PFSK-1 (cell line): Measurements from ENCODE around the gene ZNF525. TPM values are rescaled to one million over a fixed set of nuclear protein-coding genes. Genes with fewer than 3 reads are reported as not detected.

Source experiments
- FOXP2 ChIP-seq: optimal IDR thresholded peaks from 2 replicates; pipeline ENCODE3; 2011; ENCODE audit warnings: borderline replicate concordance, control low read depth, inconsistent platforms; ENCODE audit not compliant: insufficient read depth; ENCODE audit errors: extremely low read length, extremely low read depth
- POLR2AphosphoS5 ChIP-seq: IDR thresholded peaks from 2 replicates; pipeline ENCODE4 v1.6.1; 2012; ENCODE audit warnings: low read depth, mild to moderate bottlenecking, control low read depth, low read length, moderate library complexity
- SIN3A ChIP-seq: IDR thresholded peaks from 2 replicates; pipeline ENCODE4 v1.6.1; 2012; ENCODE audit warnings: mild to moderate bottlenecking, low read length, moderate library complexity, borderline replicate concordance; ENCODE audit not compliant: insufficient read depth
- TAF1 ChIP-seq: IDR thresholded peaks from 2 replicates; pipeline ENCODE4 v1.6.1; 2012; ENCODE audit warnings: low read length, control low read depth, borderline replicate concordance; ENCODE audit not compliant: insufficient read depth
- polyA plus RNA-seq: library from polyadenylated mRNA; unstranded; fragments of >200 nt; gene quantifications from one replicate; pipeline ENCODE4 v1.2.1, GENCODE V29; 2012; ENCODE audit warnings: low read depth, missing spikeins; ENCODE audit not compliant: insufficient read length
- TF ChIP-seq, protein P1 (sequence below), 2 experiments: IDR thresholded peaks; 2 replicates each; pipeline versions ENCODE4 v1.6.1 to v1.8.0; 2011 to 2012; ENCODE audit warnings: low read depth in 2 of 2, low read length in 2 of 2, control low read depth in 1 of 2, inconsistent platforms in 1 of 2, mild to moderate bottlenecking in 1 of 2, moderate library complexity in 1 of 2; ENCODE audit not compliant: insufficient read depth in 1 of 2

The ZNF525 gene
- 0.38 TPM for polyA plus RNA-seq

DNA sequence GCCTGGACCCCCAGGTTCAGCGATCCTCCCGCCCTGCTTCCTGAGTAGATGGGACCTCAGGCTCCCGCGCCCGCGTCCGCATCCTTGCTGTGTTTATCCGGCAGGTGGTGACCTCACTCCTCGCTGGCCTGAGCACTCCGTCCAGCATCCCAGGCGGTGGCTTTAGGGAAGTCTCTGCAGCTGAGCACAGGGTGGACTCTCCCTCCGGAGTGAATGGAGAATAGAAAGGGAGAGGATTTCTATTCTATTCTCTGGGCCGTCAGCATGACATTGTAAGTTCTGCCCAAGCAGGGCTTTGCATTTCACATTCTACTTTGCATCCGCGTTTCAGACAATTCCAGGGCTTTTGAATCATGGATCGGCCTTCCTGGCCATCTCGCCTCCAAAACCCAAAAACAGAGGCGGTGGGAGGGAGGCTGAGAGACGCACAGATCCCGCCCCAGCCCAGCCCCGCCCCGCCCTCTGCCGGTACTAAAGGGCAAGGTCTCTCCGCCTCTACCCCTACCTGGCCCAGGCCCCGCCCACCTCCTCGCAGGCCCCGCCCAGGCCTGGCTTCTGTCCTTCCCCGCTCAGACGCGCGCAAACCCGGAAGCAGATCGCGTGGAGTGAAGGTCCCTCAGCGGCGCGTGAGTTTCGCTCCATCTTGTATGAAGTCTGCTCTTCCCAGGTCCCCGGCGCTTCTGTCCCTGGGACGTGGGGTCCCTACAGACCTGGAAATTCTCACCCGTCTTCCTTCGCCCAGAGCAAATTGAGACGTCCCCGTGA lies at the start of gene ZNF525:
Gene ZNF525, plus strand, starts transcription at position 572 of the 765 bp plus-strand sequence. CDS start 6,577 bp downstream, outside the sequence.
- TF ChIP-seq, protein P1, sequence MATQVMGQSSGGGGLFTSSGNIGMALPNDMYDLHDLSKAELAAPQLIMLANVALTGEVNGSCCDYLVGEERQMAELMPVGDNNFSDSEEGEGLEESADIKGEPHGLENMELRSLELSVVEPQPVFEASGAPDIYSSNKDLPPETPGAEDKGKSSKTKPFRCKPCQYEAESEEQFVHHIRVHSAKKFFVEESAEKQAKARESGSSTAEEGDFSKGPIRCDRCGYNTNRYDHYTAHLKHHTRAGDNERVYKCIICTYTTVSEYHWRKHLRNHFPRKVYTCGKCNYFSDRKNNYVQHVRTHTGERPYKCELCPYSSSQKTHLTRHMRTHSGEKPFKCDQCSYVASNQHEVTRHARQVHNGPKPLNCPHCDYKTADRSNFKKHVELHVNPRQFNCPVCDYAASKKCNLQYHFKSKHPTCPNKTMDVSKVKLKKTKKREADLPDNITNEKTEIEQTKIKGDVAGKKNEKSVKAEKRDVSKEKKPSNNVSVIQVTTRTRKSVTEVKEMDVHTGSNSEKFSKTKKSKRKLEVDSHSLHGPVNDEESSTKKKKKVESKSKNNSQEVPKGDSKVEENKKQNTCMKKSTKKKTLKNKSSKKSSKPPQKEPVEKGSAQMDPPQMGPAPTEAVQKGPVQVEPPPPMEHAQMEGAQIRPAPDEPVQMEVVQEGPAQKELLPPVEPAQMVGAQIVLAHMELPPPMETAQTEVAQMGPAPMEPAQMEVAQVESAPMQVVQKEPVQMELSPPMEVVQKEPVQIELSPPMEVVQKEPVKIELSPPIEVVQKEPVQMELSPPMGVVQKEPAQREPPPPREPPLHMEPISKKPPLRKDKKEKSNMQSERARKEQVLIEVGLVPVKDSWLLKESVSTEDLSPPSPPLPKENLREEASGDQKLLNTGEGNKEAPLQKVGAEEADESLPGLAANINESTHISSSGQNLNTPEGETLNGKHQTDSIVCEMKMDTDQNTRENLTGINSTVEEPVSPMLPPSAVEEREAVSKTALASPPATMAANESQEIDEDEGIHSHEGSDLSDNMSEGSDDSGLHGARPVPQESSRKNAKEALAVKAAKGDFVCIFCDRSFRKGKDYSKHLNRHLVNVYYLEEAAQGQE (IDR thresholded peaks at IDR 0.05; ENCODE audit: insufficient read depth in 1 of 2, low read depth in 2 of 2, low read length in 2 of 2), result no peak
- peak; percentile 52; the same call in 1 of the 2 replicates for TF ChIP-seq POLR2AphosphoS5

DNA sequence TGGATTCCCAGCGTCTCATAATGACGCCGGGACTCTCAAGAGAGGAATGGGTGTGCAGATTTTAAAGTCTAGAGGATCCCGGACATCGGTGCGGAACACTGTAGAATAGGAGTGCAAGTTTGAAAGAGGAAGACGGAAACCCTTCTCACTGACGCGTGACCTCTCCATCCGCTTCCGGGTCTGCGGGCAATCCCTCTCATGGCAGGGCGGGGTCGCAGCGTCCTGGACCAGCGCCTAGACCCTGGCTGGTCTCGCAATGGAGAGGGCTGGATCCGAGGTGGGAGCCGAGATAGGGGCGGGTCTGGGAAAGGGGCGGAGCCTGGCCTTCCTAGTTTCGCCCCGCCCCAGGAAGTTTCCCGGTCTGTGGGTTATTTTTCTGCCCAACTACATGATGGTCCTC lies 36.5 kb upstream of the ZNF525 start:
- no peak for TF ChIP-seq FOXP2
- TF ChIP-seq, protein P1 (IDR thresholded peaks at IDR 0.05; ENCODE audit: insufficient read depth in 1 of 2, low read depth in 2 of 2, low read length in 2 of 2), result no peak
- TF ChIP-seq POLR2AphosphoS5, result no peak
- no peak for TF ChIP-seq TAF1
- TF ChIP-seq SIN3A, result no peak

DNA sequence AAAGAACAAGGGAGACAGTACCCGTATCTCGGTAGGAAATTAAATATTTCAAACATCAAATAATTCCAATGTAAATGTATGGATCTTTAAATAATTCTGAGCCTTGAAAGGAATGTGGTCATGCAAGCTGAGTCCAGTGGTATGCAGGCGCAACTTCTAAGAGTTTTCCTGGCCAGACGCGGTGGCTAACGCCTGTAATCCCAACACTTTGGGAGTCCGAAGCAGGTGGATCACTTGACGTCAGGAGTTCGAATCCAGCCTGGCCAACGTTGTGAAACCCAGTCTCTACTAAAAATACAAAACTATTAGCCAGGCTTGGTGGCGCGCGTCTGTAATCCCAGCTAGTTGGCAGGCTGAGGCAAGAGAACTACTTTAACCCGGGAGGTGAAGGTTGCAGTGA lies 33.0 kb upstream of the ZNF525 start:
- no peak for TF ChIP-seq POLR2AphosphoS5
- no peak for TF ChIP-seq FOXP2
- TF ChIP-seq SIN3A, result no peak
- TF ChIP-seq TAF1, result no peak
- TF ChIP-seq, protein P1 (IDR thresholded peaks at IDR 0.05; ENCODE audit: insufficient read depth in 1 of 2, low read depth in 2 of 2, low read length in 2 of 2), result no peak

DNA sequence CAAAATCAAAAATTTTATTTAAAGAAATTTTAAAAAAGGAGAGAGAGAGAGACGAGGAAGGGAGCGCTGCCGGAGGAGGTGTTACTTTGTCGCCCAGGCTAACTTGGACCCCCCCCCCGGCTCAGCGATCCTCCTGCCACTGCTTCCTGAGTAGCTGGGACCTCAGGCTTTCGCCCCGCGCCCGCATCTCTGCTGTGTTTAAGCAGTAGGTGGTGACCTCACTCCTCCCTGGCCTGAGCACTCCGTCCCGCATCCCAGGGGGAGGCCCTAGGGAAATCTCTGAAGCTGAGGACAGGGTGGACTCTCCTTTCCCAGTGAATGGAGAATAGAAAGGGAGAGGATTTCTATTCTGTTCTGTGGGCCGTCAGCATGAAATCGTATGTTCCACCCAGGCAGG lies 32.4 kb upstream of the ZNF525 start:
- TF ChIP-seq FOXP2 (no peak), POLR2AphosphoS5 (no peak), TAF1 (no peak), SIN3A (no peak)
- TF ChIP-seq, protein P1 (IDR thresholded peaks at IDR 0.05; ENCODE audit: insufficient read depth in 1 of 2, low read depth in 2 of 2, low read length in 2 of 2), result no peak
